Activated CD8-positive, alpha-beta memory T cell treated with anti-CD3 and anti-CD28 coated beads for 4 hours (primary cell): ENCODE data around the gene CD300E.
"Not testable (repeated sequence)": the region's sequence is repeated elsewhere in the genome, so short reads cannot be mapped to it uniquely, and the experiment has no call there.

Experiments
- DNase-seq, 2 donors: peaks; one replicate each; pipeline ENCODE4 v3.0.0-alpha.2; 2020; ENCODE audit warnings: low read depth in 2 of 2

The CD300E gene

GRCh38 chr17:74599023-74599399, 24.5 kb downstream of the CD300E start:
- no peak for DNase-seq

GRCh38 chr17:74598346-74599022, 25.1 kb downstream of the CD300E start:
- DNase-seq: no peak

- DNase-seq: no peak
Measured at GRCh38 chr17:74597069-74597790, 26.3 kb downstream of the CD300E start.

GRCh38 chr17:74595037-74595750, 28.3 kb downstream of the CD300E start:
- DNase-seq: no peak

- DNase-seq: no peak
Measured at GRCh38 chr17:74592087-74592990, 31.2 kb downstream of the CD300E start, which contains the start of gene CD300LD. TSS of gene CD300LD (minus strand) at chr17:74592283. CDS start at chr17:74592202, 81 bp downstream.

GRCh38 chr17:74591503-74591902, 32.0 kb downstream of the CD300E start:
- no peak for DNase-seq

- DNase-seq: no peak
Measured at GRCh38 chr17:74585711-74586110, 37.8 kb downstream of the CD300E start.

- no peak for DNase-seq
Measured at GRCh38 chr17:74584292-74585060, 39.1 kb downstream of the CD300E start.

GRCh38 chr17:74582633-74583032, 40.9 kb downstream of the CD300E start:
- DNase-seq: no peak

- no peak for DNase-seq
Measured at GRCh38 chr17:74579900-74580299, 43.6 kb downstream of the CD300E start.

- DNase-seq: no peak
Measured at GRCh38 chr17:74578979-74579378, 44.6 kb downstream of the CD300E start.

GRCh38 chr17:74574489-74575142, 48.9 kb downstream of the CD300E start:
- no peak for DNase-seq

- DNase-seq: not testable (repeated sequence)
Measured at GRCh38 chr17:74573635-74574034, 49.9 kb downstream of the CD300E start.

GRCh38 chr17:74573169-74573568, 50.4 kb downstream of the CD300E start:
- DNase-seq: no peak

- DNase-seq: no peak
Measured at GRCh38 chr17:74571621-74572270, 51.8 kb downstream of the CD300E start.

- no peak for DNase-seq
Measured at GRCh38 chr17:74569020-74570003, 54.2 kb downstream of the CD300E start.

- DNase-seq: no peak
Measured at GRCh38 chr17:74568106-74568873, 55.2 kb downstream of the CD300E start.

- no peak for DNase-seq
Measured at GRCh38 chr17:74567397-74567796, 56.1 kb downstream of the CD300E start, which contains the start of gene CD300H. TSS of gene CD300H (minus strand) at chr17:74567509.
